Stimulated activated CD4-positive, alpha-beta T cell treated with anti-CD3 and anti-CD28 coated beads, Interleukin-15, amount 100 ng/mL, for 24 hours (primary cell): ENCODE results near the gene YY1AP1.
"Not testable (repeated sequence)": the region's sequence is repeated elsewhere in the genome, so short reads cannot be mapped to it uniquely, and the experiment has no call there.

Source experiments
- DNase-seq: peaks from one replicate; pipeline ENCODE4 v3.0.0-alpha.2; 2020

The YY1AP1 gene

DNA sequence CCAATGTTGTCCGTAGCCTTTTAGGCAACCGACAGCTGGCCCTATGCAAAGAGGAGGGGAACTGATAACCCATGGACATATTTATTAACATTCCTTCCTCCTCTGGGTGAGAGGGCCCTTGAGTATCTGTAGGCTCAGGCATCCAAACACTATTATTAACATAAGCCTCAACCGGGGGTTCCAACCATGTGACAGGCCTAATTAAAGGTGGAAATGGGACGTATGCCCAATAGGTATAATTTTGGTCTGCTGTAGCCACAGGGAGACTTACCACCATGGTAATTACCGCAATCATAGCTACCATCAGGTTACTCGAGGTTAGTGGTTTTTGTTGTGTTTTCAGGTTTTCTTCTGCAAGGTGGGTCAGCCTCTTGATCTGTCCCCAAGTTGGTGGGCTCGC, 5.6 kb upstream of the YY1AP1 start:
- DNase-seq = no peak

DNA sequence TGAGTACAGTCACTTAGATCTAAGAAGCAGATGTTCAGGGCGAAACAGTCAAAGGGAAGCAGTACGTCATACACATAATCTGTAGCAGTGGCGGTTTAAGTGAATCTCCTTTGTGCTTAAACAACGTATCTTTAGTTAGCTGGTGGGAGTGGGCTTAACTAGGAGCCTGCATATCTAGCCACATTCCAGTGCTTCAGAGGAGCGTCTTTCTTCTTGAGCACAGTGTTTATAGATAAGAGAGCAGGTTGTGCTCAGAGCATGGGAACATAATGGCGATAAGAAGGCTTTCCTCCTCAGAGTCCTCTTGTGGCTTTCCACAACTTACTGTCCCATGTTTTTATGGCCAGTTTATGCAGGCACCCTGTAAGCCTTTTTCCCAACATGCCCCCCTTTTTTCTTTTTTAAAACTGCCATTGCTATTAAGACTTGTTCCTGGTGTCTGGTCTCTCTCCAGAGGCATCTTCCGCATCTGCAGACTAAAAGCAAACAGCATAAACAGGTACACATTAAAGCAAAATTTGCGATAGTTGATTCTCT, 3.5 kb upstream of the YY1AP1 start:
- DNase-seq = no peak

DNA sequence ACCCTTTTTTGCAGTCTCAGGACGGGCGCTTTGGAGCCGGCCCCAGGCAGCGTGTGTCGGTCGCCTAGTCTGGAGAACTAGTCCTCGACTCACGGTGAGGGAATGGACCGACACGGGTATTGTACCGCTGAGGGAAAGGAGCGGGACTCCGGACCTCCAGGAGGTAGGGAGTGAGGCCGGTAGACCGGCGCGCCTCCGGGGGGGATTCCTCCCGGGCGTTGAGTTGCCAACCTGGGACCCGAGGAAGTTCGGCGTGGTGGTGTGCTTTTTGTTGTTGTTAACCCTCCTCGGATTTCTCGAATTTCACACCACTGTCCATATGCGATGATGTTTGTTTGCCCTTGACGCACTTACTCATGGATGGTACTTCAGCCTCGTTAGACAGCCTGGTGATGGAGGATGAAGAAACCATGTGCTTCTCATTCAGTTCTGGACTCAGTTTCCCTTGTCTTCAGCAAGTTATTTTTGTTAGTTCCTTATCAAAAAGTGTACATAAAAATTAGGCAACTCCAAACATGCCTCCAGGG, 570 bp upstream of the YY1AP1 start, which contains the start of gene DAP3:
Gene DAP3, plus strand, starts transcription at position 11 of the 527 bp plus-strand sequence. CDS start 20,689 bp downstream, outside the sequence.
- not testable (repeated sequence) for DNase-seq

DNA sequence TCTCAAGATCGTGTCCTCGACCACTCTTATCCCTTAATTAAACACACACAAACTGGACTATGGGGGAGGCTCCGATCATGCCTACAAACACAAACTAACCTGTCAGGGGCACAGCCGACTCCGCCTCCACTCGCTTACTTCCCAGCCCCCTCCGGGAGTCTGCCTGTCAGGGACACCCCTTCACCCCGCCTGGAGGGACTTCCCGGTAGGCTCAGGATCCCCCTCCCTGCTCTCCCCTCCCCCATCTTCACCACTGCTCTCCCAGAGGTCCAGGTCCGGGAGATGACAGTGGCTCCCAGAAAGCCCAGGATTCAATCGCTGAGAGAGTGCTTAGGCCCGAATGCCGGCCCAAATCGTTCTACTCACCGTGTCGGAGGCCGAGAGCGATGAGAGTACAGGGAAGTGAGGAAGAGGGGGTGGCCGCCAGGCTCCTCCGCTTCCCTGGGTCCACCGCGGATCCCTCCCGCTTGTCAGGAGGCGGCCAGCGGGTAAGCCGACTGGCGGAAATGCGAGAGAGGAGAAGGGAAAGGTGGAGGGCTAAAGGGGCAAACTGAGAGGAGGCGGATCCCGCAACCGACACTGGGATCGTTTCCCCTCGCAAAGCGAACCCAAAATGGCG, 760 bp downstream of the YY1AP1 start:
- not testable (repeated sequence) for DNase-seq

DNA sequence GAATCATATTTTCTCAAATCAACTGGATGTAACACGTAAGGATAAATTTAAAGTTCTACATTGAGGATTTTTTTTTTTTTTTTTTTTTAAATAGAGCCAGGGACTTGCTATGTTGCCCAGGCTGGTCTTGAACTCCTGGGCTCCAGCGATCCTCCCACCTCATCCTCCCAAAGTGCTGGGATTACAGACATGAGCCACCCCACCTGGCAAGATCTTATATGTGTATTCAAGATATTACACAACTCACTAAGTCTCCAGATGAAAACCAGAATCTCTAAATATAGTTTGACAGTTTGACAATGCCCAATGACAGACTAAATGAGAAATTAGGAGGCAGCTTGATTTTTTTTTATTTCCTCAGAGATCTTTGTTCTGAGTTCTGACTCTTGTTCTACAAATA, 6.8 kb downstream of the YY1AP1 start:
- DNase-seq = no peak

DNA sequence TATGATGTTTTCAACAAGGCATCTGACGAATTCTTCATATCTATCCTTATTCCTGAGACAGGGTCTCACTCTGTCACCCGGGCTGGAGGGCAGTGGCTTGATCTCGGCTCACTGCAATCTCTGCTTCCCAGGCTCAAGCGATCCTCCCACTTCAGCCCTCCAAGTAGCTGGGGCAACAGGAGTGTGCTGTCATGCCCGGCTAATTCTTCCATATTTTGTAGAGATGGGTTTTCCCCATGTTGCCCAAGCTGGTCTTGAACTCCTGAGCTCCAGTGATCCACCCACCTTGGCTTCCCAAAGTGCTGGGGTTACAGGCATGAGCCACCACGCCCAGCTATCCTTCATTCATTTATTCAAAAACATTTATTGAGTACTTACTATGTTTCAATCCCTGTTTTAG, 8.0 kb downstream of the YY1AP1 start:
- DNase-seq = no peak

DNA sequence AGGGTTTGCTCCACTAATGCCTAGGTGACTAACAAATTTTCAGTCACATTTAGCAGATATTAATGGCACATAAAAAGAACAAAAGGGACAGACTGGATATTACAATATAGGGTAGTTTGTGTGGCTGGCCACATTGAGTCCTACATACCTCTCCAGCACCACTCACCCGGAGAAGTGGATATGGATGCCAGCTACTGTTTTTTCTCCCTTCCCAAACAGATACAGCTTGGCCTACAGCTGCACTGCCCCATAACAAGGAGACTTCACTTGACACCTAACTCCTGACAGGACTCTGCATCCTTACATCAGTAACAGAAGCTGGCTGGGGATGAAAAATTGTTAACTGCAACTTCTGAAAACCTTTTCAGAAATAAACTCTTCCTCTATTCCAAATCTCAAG, 9.6 kb downstream of the YY1AP1 start:
- DNase-seq = not testable (repeated sequence)

DNA sequence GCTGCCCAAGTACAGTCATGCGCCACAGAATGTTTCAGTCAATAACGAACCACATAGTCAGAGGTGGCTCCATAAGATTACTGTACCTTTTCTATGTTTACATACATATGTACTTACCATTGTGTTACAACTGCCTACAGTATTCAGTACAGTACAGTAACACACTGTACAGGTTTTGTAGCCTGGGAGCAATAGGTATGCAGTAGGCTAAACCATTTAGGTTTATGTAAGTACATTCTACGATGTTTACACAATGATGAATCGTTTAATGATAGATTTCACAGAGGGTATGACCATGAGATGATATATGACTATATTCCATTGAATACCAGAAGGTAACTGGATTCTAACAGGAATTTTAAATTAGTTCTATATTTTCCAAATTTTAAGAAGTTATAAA, 10.5 kb downstream of the YY1AP1 start:
- no peak for DNase-seq

DNA sequence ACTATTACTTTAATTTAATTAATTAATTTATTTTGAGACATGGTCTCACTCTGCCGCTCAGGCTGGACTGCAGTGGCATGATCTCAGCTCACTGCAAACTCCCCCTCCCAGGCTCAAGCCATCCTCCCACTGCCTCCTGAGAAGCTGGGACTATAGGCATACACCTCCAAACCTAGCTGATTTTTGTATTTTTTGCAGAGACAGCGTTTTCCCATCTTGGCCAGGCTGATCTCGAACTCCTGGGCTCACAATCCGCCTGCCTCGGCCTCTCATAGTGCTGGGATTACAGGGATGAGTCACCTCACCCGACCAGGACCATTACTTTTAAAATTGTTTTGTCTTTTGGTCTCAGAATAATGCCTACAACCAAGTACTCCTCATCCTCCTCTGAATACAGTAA, 15.6 kb downstream of the YY1AP1 start:
- no peak for DNase-seq

DNA sequence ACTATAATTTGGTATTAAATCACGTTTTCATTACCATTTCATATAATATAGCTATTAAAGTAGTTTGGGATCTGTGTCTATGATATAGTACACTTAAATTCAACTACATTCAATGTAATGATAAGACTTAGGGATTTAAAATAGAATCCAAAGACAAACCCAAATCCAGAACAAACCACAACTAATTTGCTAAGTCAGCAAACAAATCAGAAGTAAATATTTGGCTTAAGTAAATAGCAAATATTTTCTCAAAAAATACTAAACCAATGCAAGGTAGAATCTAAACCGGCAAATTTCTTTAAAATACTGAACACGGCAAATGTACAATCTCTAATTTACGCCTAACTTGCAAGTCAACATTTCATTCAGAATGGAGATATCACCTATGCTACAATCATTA, 16.8 kb downstream of the YY1AP1 start:
- no peak for DNase-seq

DNA sequence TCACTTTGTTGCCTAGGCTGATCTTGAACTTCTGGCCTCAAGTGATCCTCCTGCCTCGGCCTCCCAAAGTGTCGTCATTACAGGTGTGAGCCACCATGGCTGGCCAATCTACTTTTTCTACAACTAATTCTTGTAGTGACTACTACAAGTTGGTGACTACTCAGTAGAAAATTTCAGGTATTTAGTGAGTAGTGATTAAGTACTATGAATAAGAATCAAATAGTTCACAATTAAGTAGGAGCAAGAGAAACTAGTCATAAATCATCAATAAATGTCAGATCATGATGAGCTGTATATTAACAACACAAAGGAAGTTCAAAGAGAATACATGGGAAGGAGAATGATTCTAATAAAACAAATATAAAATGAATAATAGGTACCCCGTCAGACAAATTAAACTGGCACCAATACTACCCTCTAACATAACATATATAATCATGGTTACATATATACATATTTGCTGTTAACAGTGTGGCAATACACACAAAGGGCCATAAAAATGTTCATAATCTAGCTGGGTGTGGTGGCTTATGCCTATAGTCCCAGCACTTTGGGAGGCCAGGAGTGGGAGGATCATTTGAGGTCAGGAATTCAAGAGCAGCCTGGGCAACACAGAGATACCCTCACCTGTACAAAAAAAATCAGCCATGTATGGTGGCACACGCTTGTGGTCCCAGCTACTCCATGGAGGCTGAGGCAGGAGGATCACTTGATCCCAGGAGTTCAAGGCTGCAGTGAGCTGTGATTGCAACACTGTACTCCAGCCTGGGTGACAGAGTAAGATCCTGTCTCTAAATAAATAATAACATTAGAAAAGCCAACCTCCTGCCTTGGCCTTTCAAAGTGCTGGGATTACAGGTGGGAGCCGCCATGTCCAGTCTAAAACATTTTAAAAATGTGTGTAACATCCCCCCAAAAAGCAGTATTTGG, 19.1 kb downstream of the YY1AP1 start:
- no peak for DNase-seq

DNA sequence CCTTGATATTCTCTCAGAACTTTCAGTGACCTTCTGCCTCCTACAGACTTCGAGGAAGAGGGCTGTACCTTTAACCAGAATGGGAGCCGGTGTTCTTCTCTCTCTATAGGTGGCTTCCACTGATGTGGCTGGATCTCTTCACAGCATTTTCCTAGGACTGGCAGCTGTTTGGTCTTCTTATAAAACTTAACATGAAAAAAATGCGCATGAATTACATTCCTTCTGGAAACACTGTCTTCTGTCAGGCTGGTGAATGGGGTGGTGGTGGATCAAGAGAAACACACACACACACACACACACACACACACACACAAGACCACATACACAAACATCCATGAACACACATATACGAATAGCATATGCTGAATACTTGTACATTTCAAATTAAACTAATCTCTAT, 27.3 kb downstream of the YY1AP1 start:
- DNase-seq = not testable (repeated sequence)

DNA sequence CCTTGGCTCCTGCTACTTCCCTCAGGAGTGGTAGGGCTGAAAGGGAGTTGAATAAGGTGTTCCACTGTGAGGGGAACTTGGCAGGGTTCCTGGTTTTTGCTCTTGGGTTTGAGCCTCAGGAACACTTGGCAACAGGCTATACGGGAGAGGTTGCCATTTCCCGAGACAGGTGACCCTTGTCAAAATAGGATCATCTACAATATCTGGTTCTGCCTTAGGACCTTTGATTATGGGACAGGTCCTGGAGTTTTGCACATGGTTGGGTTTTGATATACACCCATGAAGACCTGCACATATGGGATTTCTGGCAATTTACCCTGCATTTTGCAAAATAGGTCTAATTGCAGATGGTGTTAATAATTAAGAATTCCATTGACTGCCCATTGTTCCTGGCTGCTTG, 31.1 kb downstream of the YY1AP1 start:
- DNase-seq = no peak

DNA sequence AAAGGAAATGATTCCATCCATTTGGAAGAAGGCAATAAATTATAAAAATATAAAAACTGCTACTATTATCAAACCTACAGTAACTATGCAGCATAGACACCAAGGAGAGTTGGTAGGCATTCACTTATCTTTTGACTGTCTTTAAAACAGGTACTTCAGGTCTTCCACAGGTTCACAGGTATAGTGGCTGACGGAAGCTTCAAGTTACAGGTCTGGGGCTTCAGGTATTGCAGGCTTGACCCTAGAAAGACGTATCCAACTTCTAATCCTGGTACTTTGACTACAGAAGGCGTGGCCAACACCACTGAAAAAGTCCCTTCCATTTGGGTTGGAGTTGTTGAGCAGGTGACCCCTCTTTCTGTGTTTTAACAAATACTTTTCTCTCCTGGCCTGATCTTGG, 35.6 kb downstream of the YY1AP1 start:
- no peak for DNase-seq

DNA sequence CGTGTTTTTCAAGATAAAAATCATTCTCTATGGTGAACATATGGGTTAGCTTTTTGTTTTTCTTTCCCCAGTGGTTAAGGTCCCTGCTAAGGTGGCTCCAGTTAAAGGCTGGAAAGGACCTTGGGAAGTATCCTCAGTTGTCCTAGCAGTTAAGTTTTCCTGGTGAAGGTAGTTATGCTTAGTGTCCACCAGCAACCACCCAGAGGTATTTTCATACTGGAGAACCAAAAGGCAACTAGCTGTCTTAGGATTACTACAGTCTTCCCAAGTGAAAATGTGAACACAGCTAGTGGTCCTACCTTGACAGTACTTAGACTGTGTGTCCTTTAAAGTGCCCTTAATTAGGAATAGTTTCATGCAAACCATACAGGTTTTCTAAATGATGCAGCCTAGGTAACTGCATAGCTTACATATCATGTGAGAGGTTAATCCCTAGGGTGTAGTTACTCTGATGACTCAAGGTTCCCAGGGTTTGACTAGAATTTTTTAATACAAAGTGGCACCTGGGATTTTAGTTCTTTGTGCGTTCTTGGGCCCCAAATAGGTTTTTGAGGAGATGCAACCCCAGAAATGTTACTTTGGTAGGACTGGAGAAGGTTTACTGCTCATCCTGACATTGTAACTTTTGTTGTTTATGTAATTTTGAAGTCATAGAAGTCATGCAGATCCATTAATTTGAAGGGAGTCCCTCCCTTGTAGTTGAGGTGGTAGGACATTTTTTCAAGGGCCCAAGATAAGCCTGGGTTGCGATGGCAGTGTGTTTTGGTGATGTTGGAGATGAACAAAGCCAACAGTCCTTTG, 36.5 kb downstream of the YY1AP1 start:
- DNase-seq = no peak

DNA sequence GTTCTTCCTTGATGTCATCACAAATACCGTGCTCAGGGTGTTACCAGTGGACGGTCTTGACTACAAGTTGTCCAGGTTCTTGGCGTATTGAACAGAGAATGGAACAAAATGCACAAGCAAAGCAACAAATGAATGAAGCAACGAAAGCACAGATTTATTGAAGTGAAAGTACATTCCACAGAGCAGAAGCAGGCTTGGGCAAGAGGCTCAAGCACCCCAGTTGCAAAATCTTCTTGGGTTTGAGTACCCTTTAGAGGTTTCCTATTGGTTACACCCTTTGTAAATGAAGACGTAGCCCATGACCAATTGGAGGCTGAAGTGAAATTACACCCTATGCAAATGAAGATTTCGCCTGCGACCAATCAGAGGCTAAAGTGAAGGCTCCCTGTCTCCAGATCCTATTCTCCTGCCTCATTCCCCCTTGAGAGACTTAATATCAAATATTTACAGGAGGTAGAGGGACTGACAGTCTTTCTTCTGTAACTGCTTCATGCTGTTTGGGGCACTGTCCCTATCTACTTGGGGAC, 38.3 kb downstream of the YY1AP1 start:
- no peak for DNase-seq

DNA sequence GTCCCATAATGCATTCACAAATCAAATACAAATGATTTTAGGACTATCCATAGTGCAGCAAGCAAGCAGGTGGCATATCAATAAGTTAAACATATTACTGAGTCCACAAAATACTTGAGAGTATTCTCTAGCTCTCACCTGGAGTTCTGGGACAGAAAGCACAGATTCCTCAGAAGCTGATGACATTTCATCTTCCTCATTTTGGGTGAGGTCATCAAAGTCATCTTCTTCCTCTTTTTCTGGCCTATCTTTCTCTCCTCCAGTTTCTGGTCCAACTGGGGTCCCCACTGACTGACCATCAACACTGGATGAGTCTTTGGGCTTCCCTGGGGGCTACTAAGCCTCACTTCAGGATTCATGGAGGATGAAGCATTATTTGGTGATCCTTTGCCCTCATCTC, 38.9 kb downstream of the YY1AP1 start:
- no peak for DNase-seq

DNA sequence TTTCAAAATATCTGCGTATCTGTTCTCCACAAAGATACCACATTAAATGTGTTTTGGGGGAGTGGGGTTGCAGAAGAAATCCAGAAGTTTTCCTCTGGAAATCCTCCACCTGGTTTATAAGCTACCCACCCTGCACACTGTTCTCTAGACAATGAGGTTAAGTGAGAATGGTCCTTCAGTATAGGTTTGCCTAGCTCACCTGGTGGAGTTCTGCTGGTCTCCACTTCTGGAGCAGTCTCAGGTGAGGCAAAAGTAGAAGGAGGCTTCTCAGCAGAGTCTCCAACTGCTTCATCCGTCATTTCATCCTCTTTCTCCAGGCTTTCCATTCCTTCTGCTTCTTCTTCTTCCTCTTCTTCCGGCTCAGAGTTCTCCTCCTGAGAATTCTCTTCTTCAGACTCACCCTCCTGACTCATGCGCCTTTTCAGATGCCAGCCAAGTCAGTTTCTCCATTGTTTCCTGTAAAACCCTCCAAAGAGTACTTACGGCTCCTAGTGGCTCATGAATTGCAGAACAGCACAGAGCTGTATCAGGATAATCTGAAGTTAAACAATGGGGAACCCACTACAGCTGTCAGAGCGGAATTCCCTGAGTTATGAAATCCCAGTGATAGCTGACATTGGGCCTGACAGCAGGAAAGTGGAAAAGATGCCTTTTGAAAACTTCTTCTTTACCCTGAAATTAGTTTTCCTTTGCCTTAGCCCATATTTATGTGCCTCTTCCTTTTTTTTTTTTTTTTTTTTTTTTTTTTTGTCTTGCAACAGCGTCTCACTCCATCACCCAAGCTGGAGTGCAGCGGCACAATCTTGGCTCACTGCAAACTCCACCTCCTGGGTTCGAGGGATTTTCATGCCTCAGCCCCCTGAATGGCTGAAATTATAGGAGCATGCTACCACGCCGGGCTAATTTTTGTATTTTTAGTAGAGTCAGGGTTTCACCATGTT, 40.1 kb downstream of the YY1AP1 start:
- no peak for DNase-seq

DNA sequence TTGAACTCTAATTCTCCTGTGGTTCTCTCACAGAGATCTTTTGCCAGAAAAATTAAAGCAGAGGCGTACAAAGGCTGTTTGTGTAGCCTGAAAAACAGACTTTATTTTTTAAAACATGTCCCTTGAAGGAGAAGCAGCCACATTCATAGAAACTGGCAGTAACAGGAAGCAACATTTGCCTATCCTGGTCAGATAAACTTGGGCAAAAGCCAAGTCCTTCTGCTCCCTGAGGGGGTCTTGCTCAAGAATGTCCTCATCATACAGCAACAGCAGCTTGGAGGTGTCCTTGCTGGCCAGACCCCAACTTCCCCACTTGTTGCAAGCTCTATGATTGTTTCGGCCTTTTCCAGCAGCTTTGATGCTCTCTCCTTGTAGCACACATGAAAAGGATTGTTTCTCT, 42.3 kb downstream of the YY1AP1 start:
- DNase-seq = no peak

DNA sequence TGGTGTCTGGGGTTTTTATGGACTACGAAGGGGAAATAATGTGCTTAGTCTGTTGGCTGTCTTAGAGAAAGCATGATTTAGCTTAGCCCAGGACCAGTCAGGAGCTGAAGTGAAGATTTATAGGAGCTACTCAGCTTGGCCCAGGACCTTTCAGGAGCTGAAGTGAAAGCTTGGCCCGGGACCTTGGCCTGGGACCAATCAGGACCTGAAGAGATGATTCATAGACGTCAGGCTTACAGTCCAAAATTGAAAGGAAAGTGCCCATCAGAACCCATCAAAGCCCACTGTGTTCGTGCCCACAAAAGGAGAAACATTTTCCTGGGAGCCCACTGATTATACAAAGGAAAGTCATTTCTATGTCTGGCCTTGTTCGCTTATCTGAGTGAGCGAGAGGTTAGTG, 42.9 kb downstream of the YY1AP1 start:
- no peak for DNase-seq

DNA sequence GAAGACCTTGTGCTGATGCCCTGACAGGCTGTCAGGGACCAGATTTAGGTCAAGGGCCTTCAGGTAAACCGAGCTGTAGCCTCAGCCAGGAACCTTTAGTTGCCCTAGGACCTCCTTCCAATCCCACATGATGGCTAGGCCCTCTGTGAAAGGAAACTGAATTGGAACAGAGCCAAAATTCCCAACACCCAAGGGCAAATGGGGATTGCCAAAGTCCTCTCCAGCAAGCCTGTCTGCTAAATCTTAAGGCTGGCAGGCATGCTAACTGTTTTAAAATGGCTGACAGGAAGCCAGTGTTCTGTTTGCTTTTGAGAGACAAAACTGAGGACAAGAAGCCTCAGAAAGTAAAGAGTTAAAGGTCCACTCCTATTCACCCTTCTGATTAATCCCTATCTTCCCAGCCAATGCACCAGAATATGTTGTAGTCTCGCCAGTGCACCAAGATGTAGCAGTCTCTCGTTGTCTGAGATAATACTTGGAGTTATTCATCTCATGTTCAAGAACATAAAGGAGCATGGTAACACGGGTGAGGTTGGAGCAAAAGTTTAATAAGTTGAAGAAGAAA, 43.5 kb downstream of the YY1AP1 start:
- no peak for DNase-seq
